ENCODE data around the gene PBX1.

The PBX1 gene

DNA sequence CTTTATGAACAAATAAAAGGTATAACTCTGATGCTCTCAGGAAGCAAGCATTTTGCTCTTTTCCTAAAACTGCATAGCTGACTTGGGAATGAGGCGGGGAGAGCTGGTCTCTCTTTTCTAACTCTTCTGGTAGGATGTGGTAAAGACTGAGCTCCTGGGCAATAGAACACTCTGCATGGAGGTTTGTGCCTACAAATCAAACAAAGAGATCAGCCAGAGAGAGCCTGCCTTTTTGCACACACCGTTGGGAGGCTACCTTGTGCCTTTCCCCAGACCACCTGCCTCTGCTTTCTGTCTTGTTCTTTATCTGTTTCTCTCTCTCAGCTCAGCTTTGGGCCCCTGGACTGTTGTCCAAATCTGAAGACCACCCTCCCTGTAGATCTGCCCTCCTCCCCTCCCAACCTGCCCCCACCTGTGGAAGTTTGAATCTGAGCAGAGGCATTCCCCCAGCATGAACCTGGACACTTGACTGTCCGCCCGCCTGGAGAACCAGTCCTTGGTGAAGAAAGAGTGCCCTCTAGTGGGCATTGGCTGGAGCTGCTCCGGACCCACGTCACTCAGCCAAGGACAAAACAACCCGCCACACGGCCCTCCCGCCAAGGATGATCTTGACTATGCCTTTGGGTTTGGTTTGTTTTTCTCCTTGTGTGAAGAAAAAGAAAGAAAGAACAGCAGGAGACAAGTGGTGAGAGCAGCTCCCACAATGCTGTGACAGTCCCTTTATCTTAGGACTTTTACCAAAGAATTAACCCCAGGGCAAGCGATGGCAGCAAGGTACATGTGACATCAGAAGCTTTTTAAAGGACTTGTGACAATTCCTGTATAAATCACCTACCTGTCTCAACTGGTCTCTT is 228.2 kb downstream of the PBX1 start (continued):
- TF ChIP-seq PRDM2 (tag by site-specific recombination; IDR thresholded peaks at IDR 0.05; ENCODE audit: borderline replicate concordance) (no peak), TCF7L2 (IDR thresholded peaks at IDR 0.05; ENCODE audit: borderline replicate concordance, low read depth, low read length) (no peak), ZBTB17 (tag by site-specific recombination; IDR thresholded peaks at IDR 0.05) (peak; percentile 42; the same call in 1 of the 2 replicates), EGR2 (tag by site-specific recombination; IDR thresholded peaks at IDR 0.05; ENCODE audit: low read depth) (no peak), ZNF354C (tag by site-specific recombination; IDR thresholded peaks at IDR 0.05; ENCODE audit: borderline replicate concordance, low read depth) (no peak), HOXC10 (CRISPR knock-in tag; IDR thresholded peaks at IDR 0.05) (no peak), ZBTB11 (tag by site-specific recombination; conservative IDR thresholded peaks at IDR 0.05; ENCODE audit: low read depth) (no peak), ZNF664 (tag by site-specific recombination; IDR thresholded peaks at IDR 0.05) (no peak), FEZF1 (tag by site-specific recombination; IDR thresholded peaks at IDR 0.05) (peak; percentile 57), ZNF398 (tag by site-specific recombination; IDR thresholded peaks at IDR 0.05) (peak; percentile 10; the same call in 1 of the 2 replicates), ZNF621 (tag by site-specific recombination; IDR thresholded peaks at IDR 0.05) (no peak), KLF8 (tag by site-specific recombination; IDR thresholded peaks at IDR 0.05) (no peak), ZNF501 (tag by site-specific recombination; IDR thresholded peaks at IDR 0.05) (peak; percentile 41), ZNF292 (tag by site-specific recombination; IDR thresholded peaks at IDR 0.05; ENCODE audit: borderline replicate concordance, low read depth) (no peak), MYNN (tag by site-specific recombination; IDR thresholded peaks at IDR 0.05; ENCODE audit: borderline replicate concordance) (peak; percentile 74), BCL11B (tag by site-specific recombination; IDR thresholded peaks at IDR 0.05; ENCODE audit: low read depth) (no peak), ZNF514 (tag by site-specific recombination; IDR thresholded peaks at IDR 0.05) (no peak), KLF17 (tag by site-specific recombination; IDR thresholded peaks at IDR 0.05) (0 out of 2 replicates have a peak, but pooled peaks have one; percentile 28), GLI4 (tag by site-specific recombination; IDR thresholded peaks at IDR 0.05) (no peak), ZNF280D (tag by site-specific recombination; IDR thresholded peaks at IDR 0.05) (no peak), ZNF2 (tag by site-specific recombination; IDR thresholded peaks at IDR 0.05) (peak; percentile 52; the same call in 1 of the 2 replicates)
